AG04449 (cell line): ENCODE measurements around the gene CCDC28B.

Experiments used
- CTCF ChIA-PET: fragments of 350-600 bp; formaldehyde crosslinking; extraction: SDS; loops from one replicate; lab custom pipeline; 2021; ENCODE audit warnings: antibody characterized with exemption; lab: Yijun Ruan, JAX
- POLR2A ChIA-PET: fragments of 400-600, 350-600 bp; formaldehyde crosslinking; extraction: SDS; loops from one replicate; lab custom pipeline; 2020; ENCODE audit warnings: antibody characterized with exemption, inconsistent platforms; lab: Yijun Ruan, JAX
- DNase-seq: peaks from one replicate; pipeline ENCODE4 v3.0.0-alpha.2; 2010; ENCODE audit warnings: low read depth, low spot score
- H3K4me3 ChIP-seq: 2 replicates; pipeline ENCODE4 v1.5.1; 2011; ENCODE audit warnings: low read depth, mild to moderate bottlenecking, control low read depth, low read length
- TF ChIP-seq, protein P1 (sequence below): IDR thresholded peaks from one replicate; pipeline ENCODE4 v1.5.1; 2011; ENCODE audit warnings: mild to moderate bottlenecking, moderate library complexity, low read length, control low read depth, inconsistent platforms; ENCODE audit not compliant: insufficient read depth; ENCODE audit errors: missing control alignments

The CCDC28B gene

DNA sequence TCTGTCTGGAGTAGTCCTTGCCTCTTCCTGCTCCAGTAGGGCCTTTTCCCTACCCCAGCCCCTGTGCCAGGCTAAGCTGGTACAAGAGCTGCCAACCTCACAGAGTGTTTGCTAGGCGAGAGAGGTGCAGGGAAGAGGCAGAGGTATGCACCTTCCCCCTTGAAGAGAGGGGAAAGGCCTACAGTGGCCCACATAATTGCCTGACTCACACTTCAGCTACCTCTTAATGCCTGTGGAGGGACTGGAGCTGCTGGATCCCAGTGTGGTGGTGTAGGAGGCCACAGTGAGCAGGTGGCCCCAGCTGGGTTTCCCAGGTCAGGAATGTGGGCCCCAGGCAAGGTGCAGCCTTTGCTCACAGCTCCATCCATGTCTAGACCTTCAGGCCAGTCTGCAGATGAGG, 3.3 kb upstream of the CCDC28B start:
- POLR2A ChIA-PET, result interaction anchor here (1.0 to 3.0 kb wide), 3 partner anchors 8 to 17 kb away, joined by 3 to 11 read pairs (median 3); partner anchors contain the start of genes IQCC and TXLNA
- TF ChIP-seq, protein P1, sequence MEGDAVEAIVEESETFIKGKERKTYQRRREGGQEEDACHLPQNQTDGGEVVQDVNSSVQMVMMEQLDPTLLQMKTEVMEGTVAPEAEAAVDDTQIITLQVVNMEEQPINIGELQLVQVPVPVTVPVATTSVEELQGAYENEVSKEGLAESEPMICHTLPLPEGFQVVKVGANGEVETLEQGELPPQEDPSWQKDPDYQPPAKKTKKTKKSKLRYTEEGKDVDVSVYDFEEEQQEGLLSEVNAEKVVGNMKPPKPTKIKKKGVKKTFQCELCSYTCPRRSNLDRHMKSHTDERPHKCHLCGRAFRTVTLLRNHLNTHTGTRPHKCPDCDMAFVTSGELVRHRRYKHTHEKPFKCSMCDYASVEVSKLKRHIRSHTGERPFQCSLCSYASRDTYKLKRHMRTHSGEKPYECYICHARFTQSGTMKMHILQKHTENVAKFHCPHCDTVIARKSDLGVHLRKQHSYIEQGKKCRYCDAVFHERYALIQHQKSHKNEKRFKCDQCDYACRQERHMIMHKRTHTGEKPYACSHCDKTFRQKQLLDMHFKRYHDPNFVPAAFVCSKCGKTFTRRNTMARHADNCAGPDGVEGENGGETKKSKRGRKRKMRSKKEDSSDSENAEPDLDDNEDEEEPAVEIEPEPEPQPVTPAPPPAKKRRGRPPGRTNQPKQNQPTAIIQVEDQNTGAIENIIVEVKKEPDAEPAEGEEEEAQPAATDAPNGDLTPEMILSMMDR, result no peak
- H3K4me3 ChIP-seq, result no peak overlapping the region
- DNase-seq, result no peak
- CTCF ChIA-PET, result interaction anchor here (2.4 kb wide), 1 partner anchor 18 kb away, joined by 12 read pairs; no protein-coding TSS in a partner anchor

DNA sequence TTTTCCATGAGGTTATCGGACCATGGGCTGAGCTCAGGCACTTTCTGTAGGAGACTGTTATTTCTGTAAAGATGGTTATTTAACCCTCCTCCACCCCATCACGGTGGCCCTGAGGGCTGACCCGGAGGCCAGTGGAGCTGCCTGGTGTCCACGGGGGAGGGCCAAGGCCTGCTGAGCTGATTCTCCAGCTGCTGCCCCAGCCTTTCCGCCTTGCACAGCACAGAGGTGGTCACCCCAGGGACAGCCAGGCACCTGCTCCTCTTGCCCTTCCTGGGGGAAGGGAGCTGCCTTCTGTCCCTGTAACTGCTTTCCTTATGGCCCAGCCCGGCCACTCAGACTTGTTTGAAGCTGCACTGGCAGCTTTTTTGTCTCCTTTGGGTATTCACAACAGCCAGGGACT, 2.6 kb upstream of the CCDC28B start:
- H3K4me3 ChIP-seq, result no peak overlapping the region
- TF ChIP-seq, protein P1, result no peak
- ChIA-PET CTCF (interaction anchor here (1.1 to 2.4 kb wide), 2 partner anchors 15 to 17 kb away, joined by 3 to 12 read pairs; no protein-coding TSS in a partner anchor), POLR2A (interaction anchor here (1.0 to 3.0 kb wide), 4 partner anchors 8 to 18 kb away, joined by 3 to 11 read pairs (median 4); partner anchors contain the start of genes IQCC and TXLNA)
- no peak for DNase-seq

DNA sequence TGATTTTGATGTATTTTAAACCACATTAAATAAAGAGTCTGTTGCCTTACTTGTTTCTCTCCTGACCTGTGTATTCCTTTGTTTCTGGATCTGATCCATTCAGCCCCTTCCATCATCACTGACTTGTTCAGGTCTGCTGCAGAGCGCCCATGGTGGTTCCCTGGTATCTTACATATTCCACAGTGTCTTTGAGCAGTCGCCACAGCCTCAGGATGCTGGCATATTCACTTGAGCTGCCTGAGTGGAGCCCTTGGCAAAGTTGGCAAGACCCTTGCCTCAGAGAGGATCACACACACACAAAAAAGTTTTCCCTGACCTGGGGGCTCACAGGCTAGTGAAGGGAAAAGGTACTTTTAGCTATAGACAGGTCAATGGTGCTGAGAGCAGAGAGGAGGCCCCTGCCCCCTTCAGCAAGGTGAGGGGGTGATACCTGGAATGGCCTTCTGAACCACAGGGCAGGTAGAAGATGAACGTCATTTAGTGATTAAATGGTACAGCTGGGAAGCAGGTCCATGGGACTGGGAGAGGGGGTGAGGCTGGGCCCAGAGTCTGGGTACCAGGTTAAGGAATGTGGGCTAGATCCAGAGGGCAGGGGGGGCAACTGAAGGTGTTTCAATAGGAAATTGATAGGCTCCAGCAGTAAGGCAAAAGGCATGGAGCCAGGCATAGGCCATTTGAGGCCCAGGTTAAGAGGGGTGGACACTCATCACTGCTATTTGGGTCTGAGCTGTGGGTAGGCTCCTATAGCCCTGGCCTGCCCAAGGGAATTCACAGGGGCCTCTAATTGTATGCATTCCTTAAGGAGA, 2.0 kb upstream of the CCDC28B start:
- H3K4me3 ChIP-seq, result no peak overlapping the region
- ChIA-PET CTCF (interaction anchor here (0.8 to 1.1 kb wide), 2 partner anchors 16 to 17 kb away, joined by 3 read pairs; no protein-coding TSS in a partner anchor), POLR2A (interaction anchor here (1.3 to 3.0 kb wide), 3 partner anchors 12 to 19 kb away, joined by 4 to 18 read pairs (median 11); partner anchors contain the start of gene TXLNA)
- DNase-seq, result no peak
- TF ChIP-seq, protein P1, result no peak

DNA sequence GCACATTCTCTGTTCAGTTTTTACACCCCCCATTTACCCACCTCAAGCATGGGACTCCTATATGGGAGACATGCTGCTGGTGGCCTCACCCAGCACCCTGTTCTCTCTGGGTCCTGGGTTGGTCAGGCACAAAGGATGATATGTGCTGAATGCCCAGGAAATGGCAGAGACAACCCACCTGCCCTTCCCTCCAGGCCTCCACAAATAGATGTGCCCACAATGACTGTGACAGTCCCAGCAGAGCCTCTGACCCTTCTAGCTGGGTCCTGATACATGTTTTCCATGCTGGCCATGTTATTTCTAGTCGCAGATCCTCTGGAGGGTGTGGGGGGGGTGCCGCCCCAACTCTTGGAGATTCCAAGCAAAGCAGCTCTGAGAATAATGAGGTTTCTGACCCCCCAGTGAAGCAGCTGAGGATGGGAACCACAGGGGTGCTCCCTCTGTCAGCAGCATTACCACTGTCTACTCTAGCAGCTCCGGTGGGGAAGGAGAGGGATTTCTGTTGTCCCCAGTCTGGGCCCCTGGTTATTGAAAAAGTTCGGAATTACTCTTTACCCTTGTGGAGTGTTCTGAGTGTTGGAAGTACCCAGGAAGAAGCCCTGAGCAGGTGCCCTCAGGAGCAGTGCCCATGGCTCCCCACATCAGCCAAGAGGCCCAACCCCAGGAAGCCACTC, 1.2 kb upstream of the CCDC28B start:
- no peak for DNase-seq
- POLR2A ChIA-PET, result interaction anchor here (1.5 to 2.7 kb wide), 2 partner anchors 19 to 137 kb away, joined by 7 to 18 read pairs; partner anchors contain the start of genes MARCKSL1 and TXLNA
- no peak overlapping the region for H3K4me3 ChIP-seq
- TF ChIP-seq, protein P1, result no peak
- CTCF ChIA-PET, result interaction anchor here (0.8 kb wide), 1 partner anchor 18 kb away, joined by 3 read pairs; no protein-coding TSS in a partner anchor

DNA sequence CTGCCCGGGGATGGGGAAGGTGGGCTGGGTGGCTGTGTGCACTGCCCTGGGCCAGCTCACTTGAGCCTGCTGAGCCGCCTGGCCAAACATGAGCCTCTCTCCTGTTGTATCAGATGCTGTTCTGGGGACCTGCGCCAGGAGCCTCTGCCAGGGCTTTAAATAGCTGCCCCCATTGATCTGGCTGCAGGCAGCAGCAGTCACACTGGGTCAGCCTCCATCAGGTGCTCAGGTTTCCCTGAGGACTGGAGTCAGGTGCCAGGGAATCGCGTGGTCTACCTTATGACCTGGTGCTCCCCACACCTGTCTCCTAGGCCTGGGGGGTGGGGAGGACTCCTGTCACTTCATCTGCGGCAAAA, 700 bp upstream of the CCDC28B start:
- ChIA-PET POLR2A (interaction anchor here (0.6 to 2.7 kb wide), 5 partner anchors 20 to 136 kb away, joined by 3 to 18 read pairs (median 4); partner anchors contain the start of genes MARCKSL1, TMEM39B and TXLNA), CTCF (interaction anchor here (1.1 to 3.2 kb wide), 4 partner anchors 7 to 153 kb away, joined by 3 to 26 read pairs (median 4); no protein-coding TSS in a partner anchor)
- TF ChIP-seq, protein P1, result no peak
- H3K4me3 ChIP-seq, result peak overlapping the region; percentile 78
- DNase-seq, result no peak
